Measurements from ENCODE around the gene CLDN2. TPM values are rescaled to one million over a fixed set of nuclear protein-coding genes. Genes with fewer than 3 reads are reported as not detected.

Gene CLDN2
- total and polyA plus RNA-seq, 2 of the 13 experiments (the other 11 are each of a cell fraction or from before 2014, with no cell fraction given): 1.3 to 1.5 TPM

GRCh38 chrX:106899276-106899675 is 20.9 kb upstream of the CLDN2 start:
- CTCF ChIA-PET (ENCODE audit: low intra/inter-chr PET ratio, low total read pairs): interaction anchor here (1.9 to 2.4 kb wide), 2 partner anchors 55 to 60 kb away, joined by 9 to 15 read pairs; no protein-coding TSS in a partner anchor
- ATAC-seq (no peak), DNase-seq (ENCODE audit: low spot score) (no peak), FAIRE-seq (no peak)
- no peaks in the 10 kb centered on the region for H3K9me3 ChIP-seq (ENCODE audit: low read length)
- no peak overlapping the region for H3K27ac ChIP-seq (ENCODE audit: extremely low read length, insufficient read depth, low read length)
- intact Hi-C loops (cut with micrococcal nuclease; ENCODE audit: unreplicated experiment): no loop called here
- no peak overlapping the region for H2AFZ ChIP-seq (ENCODE audit: low read length)
- no peaks in the 10 kb centered on the region for H3K36me3 ChIP-seq (replicated peaks in 1 of 2; ENCODE audit: control insufficient read depth in 1 of 2, insufficient read depth in 2 of 2, low read length in 2 of 2)
- H3K9ac ChIP-seq (ENCODE audit: insufficient read depth, low read depth, low read length): no peak overlapping the region
- H3K79me2 ChIP-seq (ENCODE audit: insufficient read depth, low read length): no peaks in the 10 kb centered on the region
- H3K27me3 ChIP-seq (ENCODE audit: control insufficient read depth in 1 of 2, insufficient read depth in 2 of 2, low read length in 2 of 2): no peaks in the 10 kb centered on the region
- no TSS peak for BruUV-seq (replicated peaks)
- in situ Hi-C loops (cut with HindIII; ENCODE audit: extremely low pct_ligation_motif_present, low pct_unique_long_range_greater_than_20kb): no loop called here
- peaks cover 78% of the 10 kb centered on the region for H3K4me1 ChIP-seq (ENCODE audit: insufficient read depth, low read length)
- POLR2A ChIA-PET: interaction anchor here (1.7 to 5.1 kb wide), 3 partner anchors 33 to 61 kb away, joined by 7 to 76 read pairs (median 11); no protein-coding TSS in a partner anchor
- H4K20me1 ChIP-seq (ENCODE audit: insufficient read depth, low read length): no peaks in the 10 kb centered on the region
- H3K4me3 ChIP-seq (replicated peaks in 1 of 3; ENCODE audit: insufficient read depth in 1 of 3, low read depth in 2 of 3, low read length in 3 of 3): no peak overlapping the region
- H3K4me2 ChIP-seq (ENCODE audit: low read depth, low read length): no peak overlapping the region
- WGBS (ENCODE audit: low lambda C conversion rate): 54% methylated on average over 2 of the region's 2 CpGs
- TF ChIP-seq SRF (IDR thresholded peaks at IDR 0.05; ENCODE audit: low read depth, low read length): no peak
- TF ChIP-seq MIER3 (CRISPR knock-in tag; IDR thresholded peaks at IDR 0.05; ENCODE audit: borderline replicate concordance): no peak
- TF ChIP-seq ZNF180 (CRISPR knock-in tag; IDR thresholded peaks at IDR 0.05; ENCODE audit: borderline replicate concordance, low read depth): no peak
- TF ChIP-seq ZNF597 (CRISPR knock-in tag; IDR thresholded peaks at IDR 0.05): no peak
- TF ChIP-seq PHF21A (CRISPR knock-in tag; IDR thresholded peaks at IDR 0.05): no peak
- no peak for TF ChIP-seq ERF (CRISPR knock-in tag; IDR thresholded peaks at IDR 0.05)
- no peak for TF ChIP-seq MLXIP (CRISPR knock-in tag; IDR thresholded peaks at IDR 0.05; ENCODE audit: borderline replicate concordance)
- TF ChIP-seq DZIP1 (CRISPR knock-in tag; IDR thresholded peaks at IDR 0.05): no peak
- no peak for TF ChIP-seq ZBED4 (CRISPR knock-in tag; IDR thresholded peaks at IDR 0.05; ENCODE audit: borderline replicate concordance)
- no peak for TF ChIP-seq RCOR2 (CRISPR knock-in tag; IDR thresholded peaks at IDR 0.05)
- no peak for TF ChIP-seq AGO2 (optimal IDR thresholded peaks at IDR 0.05; ENCODE audit: low read depth, low read length)
- TF ChIP-seq SNAPC5 (CRISPR knock-in tag; IDR thresholded peaks at IDR 0.05; ENCODE audit: borderline replicate concordance): no peak
- no peak for TF ChIP-seq U2AF1 (optimal IDR thresholded peaks at IDR 0.05; ENCODE audit: low read depth, low read length)
- TF ChIP-seq ZFP62 (CRISPR knock-in tag; IDR thresholded peaks at IDR 0.05): no peak

Data from HepG2 (cell line).